Breast epithelium (tissue), 4 donors: ENCODE measurements around the gene GPSM1. TPM values are rescaled to one million over a fixed set of nuclear protein-coding genes. Genes with fewer than 3 reads are reported as not detected.

Source experiments
- DNase-seq, 2 donors: peaks; one replicate each; pipeline ENCODE4 v3.0.0-alpha.2; 2019; ENCODE audit warnings: low spot score in 2 of 2
- H3K27ac ChIP-seq, 2 donors: fragments of 200-600 bp; sonication (generic) in 1 of 2; one replicate each; pipeline ENCODE4 v1.5.1; 2016 to 2019; ENCODE audit warnings: mild to moderate bottlenecking in 1 of 2
- H3K27me3 ChIP-seq, 2 donors: fragments of 200-600 bp; sonication (generic) in 1 of 2; one replicate each; pipeline versions ENCODE4 v1.5.1 to v1.6.0; 2017 to 2019; ENCODE audit warnings: control low read depth in 1 of 2, mild to moderate bottlenecking in 1 of 2
- H3K36me3 ChIP-seq: fragments of 200-600 bp; one replicate; pipeline ENCODE4 v1.5.1; 2019
- H3K4me1 ChIP-seq, 2 donors: fragments of 200-600 bp; sonication (generic); one replicate each; pipeline ENCODE4 v1.5.1; 2016 to 2019; ENCODE audit warnings: control low read depth in 1 of 2
- H3K4me3 ChIP-seq, 3 donors: fragments of 200-600 bp; sonication (generic); 1 replicate in 2 of 3; 2 replicates in 1 of 3; pipeline ENCODE4 v1.5.1; 2016 to 2019; ENCODE audit warnings: mild to moderate bottlenecking in 3 of 3, moderate library complexity in 2 of 3
- H3K9me3 ChIP-seq, 2 donors: fragments of 200-600 bp; sonication (generic) in 1 of 2; one replicate each; pipeline ENCODE4 v1.5.1; 2016 to 2019; ENCODE audit warnings: control low read depth in 1 of 2
- CTCF ChIP-seq, 3 donors: fragments of 450-650 bp; IDR thresholded peaks; one replicate each; pipeline ENCODE4 v1.5.1; 2016 to 2017; ENCODE audit warnings: antibody characterized with exemption in 3 of 3, mild to moderate bottlenecking in 3 of 3, moderate library complexity in 3 of 3
- POLR2A ChIP-seq: fragments of 450-650 bp; IDR thresholded peaks from one replicate; pipeline ENCODE4 v1.6.1; 2016; ENCODE audit warnings: antibody characterized with exemption, mild to moderate bottlenecking, moderate library complexity
- POLR2AphosphoS5 ChIP-seq, 3 donors: sonication (generic); formaldehyde crosslinking; IDR thresholded peaks; one replicate each; pipeline ENCODE4 v1.6.1; 2017; ENCODE audit warnings: antibody characterized with exemption in 3 of 3
- intact Hi-C: fragments of 100-400 bp; cut with DNase I; formaldehyde crosslinking; loops from one replicate; pipeline ENCODE4 v1.15.1; 2023; ENCODE audit warnings: low total_unique reads
- total RNA-seq, 3 donors: library from RNA; depleted of rRNA; stranded (reverse); fragments of >200 nt; gene quantifications; one replicate each; pipeline ENCODE4 v1.1.0, GENCODE V29; 2016

Gene GPSM1
- total RNA-seq, 3 donors from 2014 or later = 5.6 to 19.0 (median 8.6) TPM

GRCh38 chr9:136295542-136296433 is 31.6 kb upstream of the GPSM1 start:
- TF ChIP-seq POLR2A = no peak
- no peak for TF ChIP-seq POLR2AphosphoS5 (IDR thresholded peaks at IDR 0.05)
- TF ChIP-seq CTCF (IDR thresholded peaks at IDR 0.05) = no peak
- DNase-seq = no peak
- H3K27ac ChIP-seq = no peak overlapping the region

GRCh38 chr9:136296434-136297015 is 30.8 kb upstream of the GPSM1 start:
- H3K27ac ChIP-seq = no peak overlapping the region
- H3K4me3 ChIP-seq = peak overlapping the region in 2 of 3 donors; percentile 38 to 59
- TF ChIP-seq POLR2A = no peak
- no peaks in the 10 kb centered on the region for H3K4me1 ChIP-seq
- H3K36me3 ChIP-seq = no peaks in the 10 kb centered on the region
- intact Hi-C loops = no loop called here
- peaks cover 0 to 5% of the 10 kb centered on the region in 2 donors for H3K27me3 ChIP-seq
- DNase-seq = no peak
- H3K9me3 ChIP-seq = no peaks in the 10 kb centered on the region

More at GRCh38 chr9:136295542-136296433, 31.6 kb upstream of the GPSM1 start:
- H3K36me3 ChIP-seq = no peaks in the 10 kb centered on the region
- H3K27me3 ChIP-seq = peaks cover 0 to 11% of the 10 kb centered on the region in 2 donors
- H3K4me1 ChIP-seq = no peaks in the 10 kb centered on the region
- intact Hi-C loops = no loop called here
- no peaks in the 10 kb centered on the region for H3K9me3 ChIP-seq
- no peak overlapping the region for H3K4me3 ChIP-seq

- no peak overlapping the region for H3K27ac ChIP-seq
- H3K4me1 ChIP-seq = no peaks in the 10 kb centered on the region
- H3K4me3 ChIP-seq = peak overlapping the region in 2 of 3 donors; percentile 38 to 59
- H3K9me3 ChIP-seq = no peaks in the 10 kb centered on the region
- no peak for DNase-seq
- intact Hi-C loops = no loop called here
- no peaks in the 10 kb centered on the region for H3K27me3 ChIP-seq
- no peak for TF ChIP-seq POLR2AphosphoS5 (IDR thresholded peaks at IDR 0.05)
- no peak for TF ChIP-seq CTCF (IDR thresholded peaks at IDR 0.05)
- no peak for TF ChIP-seq POLR2A
- no peaks in the 10 kb centered on the region for H3K36me3 ChIP-seq
Observed at GRCh38 chr9:136297016-136297691, 30.2 kb upstream of the GPSM1 start.

GRCh38 chr9:136297766-136298735 is 29.3 kb upstream of the GPSM1 start:
- H3K36me3 ChIP-seq = no peaks in the 10 kb centered on the region
- no peaks in the 10 kb centered on the region for H3K4me1 ChIP-seq
- H3K27ac ChIP-seq = no peak overlapping the region
- intact Hi-C loops = no loop called here
- H3K9me3 ChIP-seq = no peaks in the 10 kb centered on the region
- no peak for DNase-seq
- TF ChIP-seq POLR2AphosphoS5 (IDR thresholded peaks at IDR 0.05) (no peak), POLR2A (no peak), CTCF (IDR thresholded peaks at IDR 0.05) (no peak)
- peaks cover 0 to 4% of the 10 kb centered on the region in 2 donors for H3K27me3 ChIP-seq
- no peak overlapping the region for H3K4me3 ChIP-seq

- Histone ChIP-seq H3K9me3 (no peaks in the 10 kb centered on the region), H3K4me3 (no peak overlapping the region), H3K27ac (no peak overlapping the region), H3K27me3 (peaks cover 3 to 15% of the 10 kb centered on the region in 2 donors), H3K36me3 (no peaks in the 10 kb centered on the region), H3K4me1 (no peaks in the 10 kb centered on the region)
- intact Hi-C loops = no loop called here
- no peak for TF ChIP-seq CTCF (IDR thresholded peaks at IDR 0.05)
- TF ChIP-seq POLR2A = no peak
- no peak for TF ChIP-seq POLR2AphosphoS5 (IDR thresholded peaks at IDR 0.05)
- DNase-seq = no peak
Observed at GRCh38 chr9:136299116-136299515, 28.2 kb upstream of the GPSM1 start.
